HG03565 (cell line): Measurements from ENCODE around the gene TKTL1.

Experiments
- ATAC-seq: cut with Tn5 transposase; IDR thresholded peaks from one replicate; pipeline ENCODE4 v1.9.1; 2021; ENCODE audit warnings: mild to moderate bottlenecking, moderate library complexity; ENCODE audit not compliant: unreplicated experiment

TKTL1 gene

GRCh38 chrX:154359362-154360154 lies 64.0 kb downstream of the TKTL1 start:
- ATAC-seq: no peak

GRCh38 chrX:154360155-154360713 lies 64.6 kb downstream of the TKTL1 start:
- no peak for ATAC-seq

GRCh38 chrX:154362085-154362742 lies 66.6 kb downstream of the TKTL1 start:
- no peak for ATAC-seq

DNA sequence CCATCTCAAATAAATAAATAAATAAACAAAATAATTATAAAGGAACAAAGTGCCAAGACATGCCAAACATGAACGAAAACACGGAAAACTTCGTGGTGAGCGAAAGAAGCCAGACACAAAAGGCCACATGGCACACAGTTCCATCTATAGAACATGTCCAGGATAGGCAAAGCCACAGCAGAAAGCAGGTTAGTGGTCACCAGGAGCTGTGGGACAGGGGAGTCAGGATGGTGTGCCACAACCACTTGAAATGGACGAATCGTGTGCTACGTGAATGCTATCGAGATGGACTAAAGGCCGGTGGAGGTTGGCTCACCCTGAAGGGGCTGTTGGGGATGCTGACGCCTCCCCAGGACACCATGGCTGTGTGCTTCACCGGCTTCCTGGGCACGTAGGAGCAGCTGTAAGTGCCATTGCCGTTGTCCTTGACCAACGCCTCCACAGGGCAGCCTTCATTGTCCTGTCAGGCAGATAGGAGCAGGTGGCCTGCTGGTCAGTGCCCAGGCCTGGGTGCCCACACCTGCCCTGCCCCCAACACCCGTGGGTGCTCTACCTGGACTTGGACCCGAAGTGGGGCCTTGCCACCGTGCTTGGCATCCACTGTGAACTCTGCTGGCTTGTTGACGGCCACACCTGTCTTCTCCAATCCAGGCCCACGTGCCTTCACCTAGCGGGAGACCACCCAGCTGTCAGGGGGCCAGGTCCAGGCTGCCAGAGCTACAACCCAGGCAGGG lies 68.3 kb downstream of the TKTL1 start:
- no peak for ATAC-seq

- no peak for ATAC-seq
These were observed 69.5 kb downstream of the TKTL1 start for GRCh38 chrX:154365052-154365600.

DNA sequence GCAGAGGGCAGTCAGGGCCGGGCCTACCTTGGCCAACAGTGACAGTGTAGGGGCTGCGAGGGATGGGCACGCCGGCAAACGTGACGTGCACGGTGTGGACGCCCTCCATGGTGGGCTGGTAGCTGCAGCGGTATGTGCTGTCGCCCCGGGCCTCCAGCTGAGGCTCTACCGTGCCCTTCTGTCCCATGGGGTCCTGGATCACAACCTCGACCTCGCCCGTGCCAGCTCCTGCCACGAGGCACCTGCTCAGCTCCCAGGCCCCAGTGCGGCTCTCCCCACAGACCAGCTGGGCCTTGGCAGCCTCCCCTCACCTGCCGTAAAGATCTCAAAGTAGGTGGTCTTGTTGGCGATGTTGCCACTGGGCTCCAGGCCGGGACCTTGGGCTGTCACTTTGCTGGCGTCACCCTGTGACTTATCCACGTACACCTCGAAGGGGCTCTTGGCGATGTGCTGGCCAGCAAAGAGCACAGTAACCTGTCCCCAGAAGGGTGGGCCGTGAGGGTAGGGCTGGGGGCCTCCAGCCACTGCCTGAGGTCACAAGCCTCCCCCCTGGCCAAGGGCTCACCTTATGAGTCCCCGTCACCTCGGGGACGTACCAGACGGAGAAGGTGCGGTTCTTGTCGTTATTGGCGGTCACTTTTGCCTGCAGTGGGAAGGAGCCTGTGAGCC lies 70.5 kb downstream of the TKTL1 start:
- no peak for ATAC-seq

- no peak for ATAC-seq
These were observed 71.1 kb downstream of the TKTL1 start for GRCh38 chrX:154366666-154367055.

- ATAC-seq: no peak
These were observed 72.1 kb downstream of the TKTL1 start for GRCh38 chrX:154367474-154368308.

DNA sequence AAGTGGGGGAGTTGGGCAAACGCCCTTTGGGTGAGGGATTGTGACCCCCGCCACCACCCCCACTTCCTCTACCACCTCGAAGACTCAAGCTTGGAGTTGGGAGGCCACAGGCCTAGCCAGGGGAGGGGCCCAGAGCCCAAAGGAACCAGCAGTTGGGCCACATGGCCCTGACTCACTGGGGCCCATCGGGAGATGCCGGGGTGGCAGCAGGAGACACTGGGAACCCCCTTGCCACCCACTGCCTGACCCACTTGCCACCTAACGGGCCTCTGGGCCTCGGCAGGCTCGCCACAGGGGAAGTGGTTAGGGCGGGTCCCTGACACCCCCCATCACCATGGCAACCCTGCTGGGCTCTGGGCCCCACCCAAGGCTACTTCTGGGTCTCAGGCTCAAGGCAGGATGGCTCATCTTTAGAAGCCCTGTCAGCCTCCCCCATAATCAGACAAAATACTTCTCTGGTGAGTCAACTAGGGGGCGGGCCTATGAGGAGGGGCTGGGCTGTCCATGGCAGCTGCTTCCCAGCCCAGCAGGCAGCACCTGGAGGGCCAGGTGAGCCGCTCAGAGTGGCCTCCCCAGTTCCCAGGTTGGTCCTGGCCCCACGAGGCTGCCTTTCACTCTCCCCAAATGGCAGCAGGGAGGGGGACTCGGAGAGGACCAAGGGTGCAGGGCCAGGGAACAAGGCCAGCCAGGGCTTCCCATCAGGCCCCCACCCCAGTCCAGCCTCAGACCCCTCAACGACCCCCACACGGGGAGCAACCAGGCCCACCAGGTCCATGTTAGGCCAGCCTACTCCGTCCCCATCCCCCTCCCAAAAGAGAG lies 73.2 kb downstream of the TKTL1 start:
- no peak for ATAC-seq

GRCh38 chrX:154369449-154370299 lies 74.1 kb downstream of the TKTL1 start:
- ATAC-seq: no peak

DNA sequence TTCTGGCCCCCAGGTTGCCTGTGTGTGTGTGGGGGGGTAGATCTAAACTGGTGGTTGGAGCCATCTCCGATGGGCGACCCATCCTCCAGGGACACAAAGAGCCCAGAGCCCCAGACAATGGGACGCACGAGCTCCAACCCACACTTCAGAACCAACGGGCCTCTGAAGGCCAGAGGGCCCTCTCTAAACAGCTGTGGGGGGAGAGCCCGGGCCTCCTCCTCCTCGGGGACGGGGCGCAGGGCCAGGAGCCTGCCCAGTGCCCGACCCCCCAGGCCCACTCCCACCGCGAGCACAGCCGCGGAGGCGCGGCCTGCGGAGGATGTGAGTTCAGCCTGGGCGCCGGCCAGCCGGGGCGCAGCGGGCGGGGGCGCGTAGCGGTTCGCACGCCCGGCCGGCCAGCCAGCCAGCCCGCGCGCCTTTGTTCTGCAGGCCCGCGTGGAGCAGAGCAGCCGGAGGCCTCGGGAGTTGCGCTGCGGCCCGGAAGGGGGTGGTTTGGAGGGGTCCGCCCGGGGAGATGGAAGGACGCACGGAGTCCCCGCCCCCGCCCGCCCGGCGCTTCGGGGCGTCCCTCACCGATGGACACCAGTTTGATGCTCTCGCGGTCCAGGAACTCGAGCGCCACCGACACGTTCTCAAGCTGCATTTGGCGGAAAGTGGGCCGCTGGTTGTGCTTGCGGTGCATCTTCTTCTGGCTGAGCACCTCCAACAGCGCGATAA lies 74.9 kb downstream of the TKTL1 start:
- no peak for ATAC-seq

DNA sequence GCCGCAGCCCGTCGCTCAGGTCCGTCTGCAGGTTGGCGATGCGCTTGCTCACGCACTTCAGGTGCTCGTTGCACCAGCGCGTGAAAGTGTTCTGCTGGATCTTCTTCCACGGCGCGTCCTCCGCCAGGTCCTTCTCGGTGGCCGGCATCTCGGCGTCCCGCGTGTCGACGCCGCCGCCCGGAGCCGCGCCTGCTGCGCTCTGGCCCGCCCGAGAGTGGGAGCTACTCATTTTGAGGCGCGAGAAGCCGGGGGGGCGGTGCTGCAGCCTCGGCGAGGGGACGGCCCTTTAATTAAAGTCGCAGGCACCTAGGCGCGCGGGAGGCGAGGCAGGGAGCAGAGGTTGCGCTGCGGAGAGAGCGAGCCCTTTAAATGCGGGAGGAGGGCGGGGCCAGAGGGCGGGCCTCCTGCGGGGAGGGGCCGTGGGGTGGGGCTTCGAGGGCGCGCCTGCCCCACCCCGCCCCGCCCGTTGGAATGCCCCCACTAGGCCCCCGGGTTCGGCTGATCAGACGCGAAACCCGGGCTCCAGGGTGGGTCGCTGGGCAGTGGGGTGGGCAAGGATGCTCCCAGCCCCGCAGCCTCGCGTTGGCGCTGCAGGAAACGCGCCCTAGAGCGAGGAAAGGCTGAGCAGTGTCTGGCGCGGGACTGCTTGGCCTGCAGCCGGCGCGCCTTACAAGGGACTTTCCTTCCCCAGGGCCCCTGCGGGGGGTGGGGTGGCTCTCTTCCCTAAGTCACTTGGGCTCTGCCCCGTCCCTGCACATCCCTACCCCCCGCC lies 75.6 kb downstream of the TKTL1 start:
- peak; percentile 47 for ATAC-seq

- no peak for ATAC-seq
These were observed 76.2 kb downstream of the TKTL1 start for GRCh38 chrX:154371789-154372300.

DNA sequence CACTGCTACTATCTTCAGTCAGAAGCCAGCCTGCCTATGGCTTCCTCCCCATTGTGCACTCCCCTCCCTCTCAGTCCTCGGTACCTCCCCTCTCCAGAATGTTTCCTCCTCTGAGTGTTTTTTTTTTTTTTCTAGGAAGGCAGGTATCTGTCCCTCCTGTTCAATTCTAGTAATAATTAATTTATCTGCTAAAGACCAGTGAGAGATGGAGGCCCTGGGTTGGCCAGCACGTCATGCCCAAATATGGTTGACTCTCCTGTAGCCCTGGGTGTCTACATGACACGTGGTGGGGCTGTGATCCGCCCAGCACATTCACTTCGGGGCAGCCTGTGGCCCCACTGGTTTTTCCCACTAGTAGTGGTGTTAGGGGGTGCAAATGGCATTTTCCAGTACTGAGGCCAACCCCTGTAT lies 77.0 kb downstream of the TKTL1 start:
- no peak for ATAC-seq

GRCh38 chrX:154373340-154374306 lies 78.0 kb downstream of the TKTL1 start:
- ATAC-seq: no peak
